ENCODE measurements around the gene SEMA6A. TPM values are rescaled to one million over a fixed set of nuclear protein-coding genes. Genes with fewer than 3 reads are reported as not detected.

Gene SEMA6A
- total RNA-seq, 2 experiments from 2014 or later = not detected

GRCh38 chr5:116464144-116464708, 110.4 kb downstream of the SEMA6A start:
- intact Hi-C loops (cut with DNase I, micrococcal nuclease) = no loop called here
- no peak overlapping the region for H3K27ac Mint-ChIP-seq
- H3K36me3 Mint-ChIP-seq (ENCODE audit: low read depth) = peaks cover 26% of the 10 kb centered on the region
- H3K4me3 Mint-ChIP-seq = no peak overlapping the region
- no peaks in the 10 kb centered on the region for H3K4me1 Mint-ChIP-seq
- H3K9me3 Mint-ChIP-seq (ENCODE audit: low read depth) = peaks cover 2% of the 10 kb centered on the region
- no peaks in the 10 kb centered on the region for H3K27me3 Mint-ChIP-seq
- ChIA-PET POLR2A (no interaction called here), CTCF (no interaction called here)
- DNase-seq (no peak), ATAC-seq (no peak)

DNA sequence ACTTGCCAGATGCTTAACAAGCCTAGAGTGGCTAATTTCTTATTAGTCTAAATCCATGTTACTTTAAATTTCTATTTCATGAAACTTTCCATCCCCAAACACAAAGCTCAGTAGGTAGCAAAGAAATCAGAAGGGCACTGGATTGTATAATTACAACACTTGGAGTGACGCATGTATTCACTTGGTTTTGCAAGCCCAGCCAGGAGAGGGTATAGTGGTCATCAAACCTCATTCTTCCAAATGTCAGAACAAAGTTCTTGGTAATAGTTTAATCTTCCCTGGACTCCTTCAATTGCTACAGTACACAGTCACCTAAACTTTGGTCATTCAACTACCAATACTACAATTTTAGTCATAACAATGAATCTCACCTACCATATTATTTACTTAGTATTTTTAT, 112.1 kb downstream of the SEMA6A start:
- Mint-ChIP-seq H3K27me3 (no peaks in the 10 kb centered on the region), H3K4me1 (no peaks in the 10 kb centered on the region), H3K36me3 (ENCODE audit: low read depth) (peaks cover 14% of the 10 kb centered on the region), H3K4me3 (no peak overlapping the region), H3K9me3 (ENCODE audit: low read depth) (peaks cover 2% of the 10 kb centered on the region), H3K27ac (no peak overlapping the region)
- ChIA-PET POLR2A (no interaction called here), CTCF (interaction anchor here (0.7 kb wide), 1 partner anchor 66 kb away, joined by 3 read pairs; no protein-coding TSS in a partner anchor)
- DNase-seq (no peak), ATAC-seq (no peak)
- intact Hi-C loops (cut with DNase I, micrococcal nuclease) = no loop called here

DNA sequence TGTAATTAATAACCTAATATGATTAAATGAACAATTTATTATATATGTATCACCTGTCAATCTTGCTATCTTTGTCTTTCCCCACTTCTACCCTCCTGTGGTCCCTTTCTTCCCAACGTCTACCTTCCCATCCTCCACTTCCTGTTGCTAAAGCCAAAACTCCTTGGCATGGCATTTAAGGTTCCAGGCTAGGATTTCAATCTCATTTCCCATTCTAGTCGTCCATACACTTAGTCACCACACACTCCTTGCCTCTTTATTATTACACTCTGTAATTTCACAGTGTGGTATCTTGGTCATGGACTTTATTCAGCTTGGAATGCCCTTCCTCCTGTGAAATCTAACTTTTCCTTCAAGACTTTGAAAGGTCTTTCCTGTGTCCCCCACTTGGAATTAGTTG, 115.3 kb downstream of the SEMA6A start:
- no peak for ATAC-seq
- peaks cover 2% of the 10 kb centered on the region for H3K36me3 Mint-ChIP-seq (ENCODE audit: low read depth)
- intact Hi-C loops (cut with DNase I, micrococcal nuclease) = no loop called here

DNA sequence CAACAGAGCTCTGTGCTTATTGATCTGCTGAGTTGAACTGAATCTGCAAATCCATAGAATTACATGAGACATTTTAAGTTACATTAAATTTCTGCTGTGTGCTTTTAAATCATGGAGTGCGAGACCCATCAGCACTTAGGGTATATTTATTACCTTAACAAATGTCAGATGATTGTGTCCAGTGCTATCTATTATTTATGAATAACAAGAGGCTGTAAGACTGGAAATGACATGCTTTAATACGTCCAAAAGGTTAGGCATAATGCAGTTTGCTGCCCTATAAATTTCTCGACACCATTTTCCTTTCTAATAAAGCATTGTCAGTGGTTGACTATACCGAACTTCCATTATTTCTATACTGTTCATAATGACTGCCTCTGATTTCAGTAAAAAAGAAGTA, 117.6 kb downstream of the SEMA6A start:
- ChIA-PET CTCF (no interaction called here), POLR2A (no interaction called here)
- no peak for DNase-seq
- peaks cover 2% of the 10 kb centered on the region for H3K4me1 Mint-ChIP-seq
- no peak for ATAC-seq
- peaks cover 4% of the 10 kb centered on the region for H3K36me3 Mint-ChIP-seq (ENCODE audit: low read depth)
- no peak overlapping the region for H3K4me3 Mint-ChIP-seq
- H3K27me3 Mint-ChIP-seq = no peaks in the 10 kb centered on the region
- no peak overlapping the region for H3K27ac Mint-ChIP-seq
- intact Hi-C loops (cut with DNase I, micrococcal nuclease) = no loop called here
- no peaks in the 10 kb centered on the region for H3K9me3 Mint-ChIP-seq (ENCODE audit: low read depth)

More for the DNA sequence above, 115.3 kb downstream of the SEMA6A start:
- Mint-ChIP-seq H3K9me3 (ENCODE audit: low read depth) (no peaks in the 10 kb centered on the region), H3K4me1 (peaks cover under 1% of the 10 kb centered on the region), H3K4me3 (no peak overlapping the region), H3K27ac (no peak overlapping the region), H3K27me3 (no peaks in the 10 kb centered on the region)
- ChIA-PET POLR2A (no interaction called here), CTCF (no interaction called here)
- DNase-seq = no peak

DNA sequence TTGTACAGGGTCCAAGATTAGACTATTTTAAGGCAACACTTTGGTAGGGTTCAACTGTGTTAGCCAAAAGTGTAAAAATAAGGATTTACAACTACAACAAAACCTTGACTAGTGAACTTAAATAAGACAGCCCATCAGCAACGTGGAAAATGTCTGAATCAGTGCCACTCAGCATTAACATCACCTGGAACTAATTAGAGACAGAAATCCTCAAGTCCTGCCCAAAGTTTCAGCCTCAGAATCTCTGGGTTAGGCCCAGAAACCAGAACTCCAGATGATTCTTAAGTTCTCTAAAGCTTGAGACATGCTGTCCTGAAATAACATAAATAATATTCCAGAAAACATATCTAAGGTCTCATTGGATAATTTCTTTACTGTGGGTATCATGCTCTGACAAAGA, 118.6 kb downstream of the SEMA6A start:
- ATAC-seq = no peak
- POLR2A ChIA-PET = interaction anchor here (0.7 kb wide), 1 partner anchor 194 kb away, joined by 3 read pairs; no protein-coding TSS in a partner anchor
- Mint-ChIP-seq H3K36me3 (ENCODE audit: low read depth) (peaks cover 5% of the 10 kb centered on the region), H3K27me3 (no peaks in the 10 kb centered on the region), H3K9me3 (ENCODE audit: low read depth) (no peaks in the 10 kb centered on the region), H3K4me1 (peaks cover 2% of the 10 kb centered on the region), H3K27ac (no peak overlapping the region), H3K4me3 (no peak overlapping the region)
- CTCF ChIA-PET = no interaction called here
- intact Hi-C loops (cut with DNase I, micrococcal nuclease) = no loop called here
- DNase-seq = no peak

- Mint-ChIP-seq H3K9me3 (ENCODE audit: low read depth) (no peaks in the 10 kb centered on the region), H3K4me3 (no peak overlapping the region), H3K27ac (no peak overlapping the region), H3K4me1 (peaks cover 2% of the 10 kb centered on the region), H3K27me3 (no peaks in the 10 kb centered on the region), H3K36me3 (ENCODE audit: low read depth) (peaks cover 7% of the 10 kb centered on the region)
- ATAC-seq = no peak
- no peak for DNase-seq
- ChIA-PET POLR2A (no interaction called here), CTCF (interaction anchor here (1.4 kb wide), 1 partner anchor 97 kb away, joined by 3 read pairs; no protein-coding TSS in a partner anchor)
- intact Hi-C loops (cut with DNase I, micrococcal nuclease) = no loop called here
Measured at GRCh38 chr5:116455061-116455460, 119.6 kb downstream of the SEMA6A start.

DNA sequence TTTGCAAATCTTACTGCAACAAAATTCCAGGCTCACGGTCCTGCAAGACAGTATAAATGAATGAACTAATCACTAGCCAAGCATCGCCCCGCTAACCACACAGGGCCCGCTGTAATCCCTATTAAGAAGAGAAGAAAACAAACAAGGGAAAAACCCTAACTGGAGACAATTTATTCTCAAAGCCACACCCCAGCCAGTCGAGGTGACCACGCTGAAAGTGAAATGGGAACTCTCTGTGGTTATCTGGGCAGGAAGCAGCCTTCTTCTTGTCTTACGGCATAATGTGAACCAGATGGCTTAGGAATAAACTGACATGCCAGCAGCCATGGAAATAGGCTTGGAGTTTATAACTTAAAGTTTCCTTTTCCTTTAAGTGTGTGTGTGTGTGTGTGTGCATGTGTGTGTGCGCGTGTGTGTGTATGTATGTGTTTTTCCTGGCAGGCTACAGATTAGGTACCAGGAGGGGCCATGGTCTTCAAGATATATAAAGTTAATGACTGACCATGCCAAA, 120.2 kb downstream of the SEMA6A start:
- POLR2A ChIA-PET = no interaction called here
- no peaks in the 10 kb centered on the region for H3K9me3 Mint-ChIP-seq (ENCODE audit: low read depth)
- no peaks in the 10 kb centered on the region for H3K27me3 Mint-ChIP-seq
- no peak for ATAC-seq
- peaks cover 8% of the 10 kb centered on the region for H3K36me3 Mint-ChIP-seq (ENCODE audit: low read depth)
- H3K27ac Mint-ChIP-seq = no peak overlapping the region
- CTCF ChIA-PET = interaction anchor here (1.4 kb wide), 1 partner anchor 98 kb away, joined by 3 read pairs; no protein-coding TSS in a partner anchor
- DNase-seq = peak; percentile 13
- H3K4me3 Mint-ChIP-seq = no peak overlapping the region
- H3K4me1 Mint-ChIP-seq = peaks cover 2% of the 10 kb centered on the region
- intact Hi-C loops (cut with DNase I, micrococcal nuclease) = no loop called here

GRCh38 chr5:116453988-116454411, 120.6 kb downstream of the SEMA6A start:
- H3K4me1 Mint-ChIP-seq = peaks cover 2% of the 10 kb centered on the region
- POLR2A ChIA-PET = no interaction called here
- ATAC-seq (no peak), DNase-seq (no peak)
- H3K36me3 Mint-ChIP-seq (ENCODE audit: low read depth) = peaks cover 13% of the 10 kb centered on the region
- CTCF ChIA-PET = interaction anchor here (1.0 kb wide), 1 partner anchor 17 kb away, joined by 3 read pairs; no protein-coding TSS in a partner anchor
- H3K27ac Mint-ChIP-seq = no peak overlapping the region
- H3K27me3 Mint-ChIP-seq = no peaks in the 10 kb centered on the region
- no peaks in the 10 kb centered on the region for H3K9me3 Mint-ChIP-seq (ENCODE audit: low read depth)
- intact Hi-C loops (cut with DNase I, micrococcal nuclease) = no loop called here
- no peak overlapping the region for H3K4me3 Mint-ChIP-seq

DNA sequence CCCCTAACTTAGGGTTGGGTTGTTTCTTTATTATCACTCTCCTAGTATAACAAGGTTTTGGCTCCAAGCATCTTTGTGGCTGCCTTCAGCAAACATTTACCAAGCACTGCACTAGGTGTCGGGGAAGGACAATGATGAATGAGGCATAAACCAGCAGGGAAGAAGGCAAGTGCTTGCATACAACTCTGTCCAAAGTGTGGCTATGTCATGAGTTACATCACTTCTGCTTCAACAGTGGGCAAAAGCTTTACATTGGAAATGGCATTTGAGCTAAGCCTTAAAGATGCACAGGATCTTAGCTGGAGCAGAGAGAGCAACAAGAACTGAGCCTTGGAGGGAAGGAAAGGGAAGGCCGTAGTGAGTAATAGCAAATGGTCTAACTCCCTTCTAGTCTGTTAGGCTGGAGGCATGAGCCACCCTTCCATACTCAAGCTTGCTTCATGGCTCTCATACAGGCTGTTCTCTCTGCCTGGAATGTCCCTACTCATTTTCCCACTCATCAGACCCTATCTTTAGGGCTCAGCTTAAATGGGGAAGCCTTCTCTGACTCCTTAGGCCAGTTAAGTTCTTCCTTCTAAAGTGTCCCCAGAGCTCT, 121.8 kb downstream of the SEMA6A start:
- DNase-seq (no peak), ATAC-seq (no peak)
- H3K4me3 Mint-ChIP-seq = no peak overlapping the region
- H3K27me3 Mint-ChIP-seq = no peaks in the 10 kb centered on the region
- H3K27ac Mint-ChIP-seq = no peak overlapping the region
- ChIA-PET POLR2A (no interaction called here), CTCF (interaction anchor here (0.6 to 1.2 kb wide), 3 partner anchors 10 to 296 kb away, joined by 3 to 5 read pairs (median 3); no protein-coding TSS in a partner anchor)
- intact Hi-C loops (cut with DNase I, micrococcal nuclease) = no loop called here
- peaks cover 17% of the 10 kb centered on the region for H3K36me3 Mint-ChIP-seq (ENCODE audit: low read depth)
- H3K9me3 Mint-ChIP-seq (ENCODE audit: low read depth) = no peaks in the 10 kb centered on the region
- H3K4me1 Mint-ChIP-seq = peaks cover 2% of the 10 kb centered on the region

GRCh38 chr5:116451905-116452450, 122.6 kb downstream of the SEMA6A start:
- Mint-ChIP-seq H3K9me3 (ENCODE audit: low read depth) (no peaks in the 10 kb centered on the region), H3K4me3 (no peak overlapping the region), H3K27me3 (no peaks in the 10 kb centered on the region), H3K27ac (no peak overlapping the region), H3K4me1 (peaks cover 2% of the 10 kb centered on the region), H3K36me3 (ENCODE audit: low read depth) (peaks cover 19% of the 10 kb centered on the region)
- DNase-seq (no peak), ATAC-seq (no peak)
- ChIA-PET CTCF (interaction anchor here (1.2 kb wide), 1 partner anchor 295 kb away, joined by 5 read pairs; no protein-coding TSS in a partner anchor), POLR2A (no interaction called here)
- intact Hi-C loops (cut with DNase I, micrococcal nuclease) = no loop called here

- H3K4me1 Mint-ChIP-seq = peaks cover 2% of the 10 kb centered on the region
- H3K4me3 Mint-ChIP-seq = no peak overlapping the region
- H3K27ac Mint-ChIP-seq = no peak overlapping the region
- no peaks in the 10 kb centered on the region for H3K9me3 Mint-ChIP-seq (ENCODE audit: low read depth)
- ChIA-PET POLR2A (no interaction called here), CTCF (no interaction called here)
- no peak for ATAC-seq
- no peaks in the 10 kb centered on the region for H3K27me3 Mint-ChIP-seq
- intact Hi-C loops (cut with DNase I, micrococcal nuclease) = no loop called here
- H3K36me3 Mint-ChIP-seq (ENCODE audit: low read depth) = peaks cover 26% of the 10 kb centered on the region
- DNase-seq = no peak
Measured at GRCh38 chr5:116451066-116451465, 123.6 kb downstream of the SEMA6A start.

- ChIA-PET CTCF (no interaction called here), POLR2A (no interaction called here)
- DNase-seq (no peak), ATAC-seq (no peak)
- H3K36me3 Mint-ChIP-seq (ENCODE audit: low read depth) = peaks cover 32% of the 10 kb centered on the region
- no peaks in the 10 kb centered on the region for H3K27me3 Mint-ChIP-seq
- no peak overlapping the region for H3K27ac Mint-ChIP-seq
- no peaks in the 10 kb centered on the region for H3K9me3 Mint-ChIP-seq (ENCODE audit: low read depth)
- H3K4me3 Mint-ChIP-seq = no peak overlapping the region
- H3K4me1 Mint-ChIP-seq = peaks cover 2% of the 10 kb centered on the region
- intact Hi-C loops (cut with DNase I, micrococcal nuclease) = no loop called here
Measured at GRCh38 chr5:116449458-116449857, 125.2 kb downstream of the SEMA6A start.

Data from activated CD4-positive, alpha-beta T cell treated with anti-CD3 and anti-CD28 coated beads for 36 hours (primary cell).